ENCODE results near the gene EPB41L4B. TPM values are rescaled to one million over a fixed set of nuclear protein-coding genes. Genes with fewer than 3 reads are reported as not detected.

Gene EPB41L4B
- total and polyA plus RNA-seq, 2 of the 13 experiments (the other 11 are each of a cell fraction or from before 2014, with no cell fraction given), result 17.6 to 22.1 TPM

- TF ChIP-seq, protein P1, sequence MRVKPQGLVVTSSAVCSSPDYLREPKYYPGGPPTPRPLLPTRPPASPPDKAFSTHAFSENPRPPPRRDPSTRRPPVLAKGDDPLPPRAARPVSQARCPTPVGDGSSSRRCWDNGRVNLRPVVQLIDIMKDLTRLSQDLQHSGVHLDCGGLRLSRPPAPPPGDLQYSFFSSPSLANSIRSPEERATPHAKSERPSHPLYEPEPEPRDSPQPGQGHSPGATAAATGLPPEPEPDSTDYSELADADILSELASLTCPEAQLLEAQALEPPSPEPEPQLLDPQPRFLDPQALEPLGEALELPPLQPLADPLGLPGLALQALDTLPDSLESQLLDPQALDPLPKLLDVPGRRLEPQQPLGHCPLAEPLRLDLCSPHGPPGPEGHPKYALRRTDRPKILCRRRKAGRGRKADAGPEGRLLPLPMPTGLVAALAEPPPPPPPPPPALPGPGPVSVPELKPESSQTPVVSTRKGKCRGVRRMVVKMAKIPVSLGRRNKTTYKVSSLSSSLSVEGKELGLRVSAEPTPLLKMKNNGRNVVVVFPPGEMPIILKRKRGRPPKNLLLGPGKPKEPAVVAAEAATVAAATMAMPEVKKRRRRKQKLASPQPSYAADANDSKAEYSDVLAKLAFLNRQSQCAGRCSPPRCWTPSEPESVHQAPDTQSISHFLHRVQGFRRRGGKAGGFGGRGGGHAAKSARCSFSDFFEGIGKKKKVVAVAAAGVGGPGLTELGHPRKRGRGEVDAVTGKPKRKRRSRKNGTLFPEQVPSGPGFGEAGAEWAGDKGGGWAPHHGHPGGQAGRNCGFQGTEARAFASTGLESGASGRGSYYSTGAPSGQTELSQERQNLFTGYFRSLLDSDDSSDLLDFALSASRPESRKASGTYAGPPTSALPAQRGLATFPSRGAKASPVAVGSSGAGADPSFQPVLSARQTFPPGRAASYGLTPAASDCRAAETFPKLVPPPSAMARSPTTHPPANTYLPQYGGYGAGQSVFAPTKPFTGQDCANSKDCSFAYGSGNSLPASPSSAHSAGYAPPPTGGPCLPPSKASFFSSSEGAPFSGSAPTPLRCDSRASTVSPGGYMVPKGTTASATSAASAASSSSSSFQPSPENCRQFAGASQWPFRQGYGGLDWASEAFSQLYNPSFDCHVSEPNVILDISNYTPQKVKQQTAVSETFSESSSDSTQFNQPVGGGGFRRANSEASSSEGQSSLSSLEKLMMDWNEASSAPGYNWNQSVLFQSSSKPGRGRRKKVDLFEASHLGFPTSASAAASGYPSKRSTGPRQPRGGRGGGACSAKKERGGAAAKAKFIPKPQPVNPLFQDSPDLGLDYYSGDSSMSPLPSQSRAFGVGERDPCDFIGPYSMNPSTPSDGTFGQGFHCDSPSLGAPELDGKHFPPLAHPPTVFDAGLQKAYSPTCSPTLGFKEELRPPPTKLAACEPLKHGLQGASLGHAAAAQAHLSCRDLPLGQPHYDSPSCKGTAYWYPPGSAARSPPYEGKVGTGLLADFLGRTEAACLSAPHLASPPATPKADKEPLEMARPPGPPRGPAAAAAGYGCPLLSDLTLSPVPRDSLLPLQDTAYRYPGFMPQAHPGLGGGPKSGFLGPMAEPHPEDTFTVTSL (CRISPR knock-in tag; IDR thresholded peaks at IDR 0.05; ENCODE audit: borderline replicate concordance), result peak; percentile 60; the same call in 1 of the 2 replicates
- TF ChIP-seq, protein P2, sequence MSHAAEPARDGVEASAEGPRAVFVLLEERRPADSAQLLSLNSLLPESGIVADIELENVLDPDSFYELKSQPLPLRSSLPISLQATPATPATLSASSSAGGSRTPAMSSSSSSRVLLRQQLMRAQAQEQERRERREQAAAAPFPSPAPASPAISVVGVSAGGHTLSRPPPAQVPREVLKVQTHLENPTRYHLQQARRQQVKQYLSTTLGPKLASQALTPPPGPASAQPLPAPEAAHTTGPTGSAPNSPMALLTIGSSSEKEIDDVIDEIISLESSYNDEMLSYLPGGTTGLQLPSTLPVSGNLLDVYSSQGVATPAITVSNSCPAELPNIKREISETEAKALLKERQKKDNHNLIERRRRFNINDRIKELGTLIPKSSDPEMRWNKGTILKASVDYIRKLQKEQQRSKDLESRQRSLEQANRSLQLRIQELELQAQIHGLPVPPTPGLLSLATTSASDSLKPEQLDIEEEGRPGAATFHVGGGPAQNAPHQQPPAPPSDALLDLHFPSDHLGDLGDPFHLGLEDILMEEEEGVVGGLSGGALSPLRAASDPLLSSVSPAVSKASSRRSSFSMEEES (CRISPR knock-in tag; IDR thresholded peaks at IDR 0.05), result peak; percentile 65
- TF ChIP-seq ZBTB43 (CRISPR knock-in tag; conservative IDR thresholded peaks at IDR 0.05) (peak; percentile 51; the same call in 1 of the 2 replicates), TBX2 (CRISPR knock-in tag; IDR thresholded peaks at IDR 0.05; ENCODE audit: borderline replicate concordance) (peak; percentile 92), TP53 (CRISPR knock-in tag; conservative IDR thresholded peaks at IDR 0.05) (0 out of 2 replicates have a peak, but pooled peaks have one; percentile 20), MED1 (CRISPR knock-in tag; IDR thresholded peaks at IDR 0.05) (peak; percentile 86), ZNF792 (CRISPR knock-in tag; IDR thresholded peaks at IDR 0.05) (peak; percentile 85), ZFP91 (CRISPR knock-in tag; IDR thresholded peaks at IDR 0.05; ENCODE audit: borderline replicate concordance) (peak; percentile 52; the same call in 1 of the 2 replicates), NCOR1 (IDR thresholded peaks at IDR 0.05; ENCODE audit: borderline replicate concordance, low read length) (peak; percentile 82; the same call in 1 of the 2 replicates), RXRA (CRISPR knock-in tag; IDR thresholded peaks at IDR 0.05) (peak; percentile 83), ZFX (CRISPR knock-in tag; IDR thresholded peaks at IDR 0.05; ENCODE audit: low read depth) (peak; percentile 82), ZNF570 (CRISPR knock-in tag; IDR thresholded peaks at IDR 0.05; ENCODE audit: borderline replicate concordance) (no peak), IRF2 (CRISPR knock-in tag; IDR thresholded peaks at IDR 0.05) (peak; percentile 66; the same call in 1 of the 2 replicates), MEF2D (CRISPR knock-in tag; IDR thresholded peaks at IDR 0.05) (0 out of 2 replicates have a peak, but pooled peaks have one; percentile 27), ERF (CRISPR knock-in tag; IDR thresholded peaks at IDR 0.05) (peak; percentile 21; the same call in 1 of the 2 replicates), CBX5 (CRISPR knock-in tag; IDR thresholded peaks at IDR 0.05; ENCODE audit: borderline replicate concordance) (no peak), ZNF547 (CRISPR knock-in tag; IDR thresholded peaks at IDR 0.05) (no peak), ZNF510 (CRISPR knock-in tag; IDR thresholded peaks at IDR 0.05; ENCODE audit: low read depth) (no peak), NR1H2 (CRISPR knock-in tag; IDR thresholded peaks at IDR 0.05; ENCODE audit: borderline replicate concordance, low read depth) (no peak)
Observed at GRCh38 chr9:109307380-109308240, 13.2 kb downstream of the EPB41L4B start (continued).

Measured in HepG2 (cell line).